Erythroblast (primary cell): ENCODE measurements around the gene KIRREL3.

Experiments used
- GATA1 ChIP-seq: IDR thresholded peaks from 2 replicates; pipeline ENCODE4 v1.6.1; 2011; ENCODE audit warnings: low read depth, mild to moderate bottlenecking, control low read depth, low read length, moderate library complexity
- POLR2A ChIP-seq: IDR thresholded peaks from 2 replicates; pipeline ENCODE4 v1.6.1; 2011; ENCODE audit warnings: mild to moderate bottlenecking, low read length

GRCh38 chr11:126607374-126607773 lies 393.2 kb downstream of the KIRREL3 start:
- TF ChIP-seq POLR2A (no peak), GATA1 (no peak)
